ENCODE results near the gene SERGEF.

DNA sequence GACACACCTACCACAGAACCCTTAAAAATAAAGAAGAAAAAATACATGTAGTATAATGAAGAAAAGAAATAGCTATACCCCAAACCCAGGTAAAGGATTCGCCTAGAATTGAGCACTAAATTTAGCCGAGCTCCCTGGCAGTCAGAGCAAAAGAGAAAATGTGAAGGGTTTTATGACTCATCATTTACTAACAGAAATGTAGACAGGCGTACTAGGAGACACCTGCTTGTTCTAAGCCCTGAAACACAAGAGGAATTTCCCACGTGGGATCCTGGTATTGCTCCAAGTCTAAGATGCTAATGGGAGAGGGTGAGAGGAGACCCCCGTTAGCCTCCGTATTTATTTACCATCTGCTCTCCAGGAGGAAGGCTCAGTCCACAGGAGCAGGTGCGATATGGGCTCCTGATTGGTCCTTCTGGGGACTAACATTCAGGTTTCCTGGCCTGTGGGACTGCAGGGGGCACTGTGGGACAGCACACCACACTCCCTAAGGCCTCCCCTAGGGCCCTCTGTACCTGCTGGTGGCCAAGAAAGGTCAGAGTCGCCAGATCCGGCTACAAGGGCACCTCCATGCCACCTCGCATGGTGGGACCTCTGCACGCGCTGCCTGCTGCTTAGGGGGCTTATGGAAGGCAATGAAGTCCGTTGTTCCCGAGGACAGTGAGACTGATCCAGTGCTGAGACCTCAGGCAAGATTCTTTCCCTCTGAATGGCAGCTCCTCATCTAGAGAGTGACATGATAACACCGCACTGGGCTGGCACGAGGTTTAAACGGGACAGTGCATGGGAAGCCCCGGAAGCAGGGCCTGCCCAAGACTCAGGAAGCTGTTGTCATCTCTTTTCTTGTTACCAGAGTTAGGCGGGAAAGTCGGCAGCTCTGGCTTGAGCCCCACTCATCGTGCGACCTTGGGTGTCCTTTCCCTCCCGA is 252.5 kb downstream of the SERGEF start:
- TF ChIP-seq RAD21 (IDR thresholded peaks at IDR 0.05) = peak; percentile 97 to 99
- TF ChIP-seq, protein P1, sequence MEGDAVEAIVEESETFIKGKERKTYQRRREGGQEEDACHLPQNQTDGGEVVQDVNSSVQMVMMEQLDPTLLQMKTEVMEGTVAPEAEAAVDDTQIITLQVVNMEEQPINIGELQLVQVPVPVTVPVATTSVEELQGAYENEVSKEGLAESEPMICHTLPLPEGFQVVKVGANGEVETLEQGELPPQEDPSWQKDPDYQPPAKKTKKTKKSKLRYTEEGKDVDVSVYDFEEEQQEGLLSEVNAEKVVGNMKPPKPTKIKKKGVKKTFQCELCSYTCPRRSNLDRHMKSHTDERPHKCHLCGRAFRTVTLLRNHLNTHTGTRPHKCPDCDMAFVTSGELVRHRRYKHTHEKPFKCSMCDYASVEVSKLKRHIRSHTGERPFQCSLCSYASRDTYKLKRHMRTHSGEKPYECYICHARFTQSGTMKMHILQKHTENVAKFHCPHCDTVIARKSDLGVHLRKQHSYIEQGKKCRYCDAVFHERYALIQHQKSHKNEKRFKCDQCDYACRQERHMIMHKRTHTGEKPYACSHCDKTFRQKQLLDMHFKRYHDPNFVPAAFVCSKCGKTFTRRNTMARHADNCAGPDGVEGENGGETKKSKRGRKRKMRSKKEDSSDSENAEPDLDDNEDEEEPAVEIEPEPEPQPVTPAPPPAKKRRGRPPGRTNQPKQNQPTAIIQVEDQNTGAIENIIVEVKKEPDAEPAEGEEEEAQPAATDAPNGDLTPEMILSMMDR (IDR thresholded peaks at IDR 0.05; ENCODE audit: low read depth, low read length, missing input control) = peak; percentile 84
- TF ChIP-seq, protein P2, sequence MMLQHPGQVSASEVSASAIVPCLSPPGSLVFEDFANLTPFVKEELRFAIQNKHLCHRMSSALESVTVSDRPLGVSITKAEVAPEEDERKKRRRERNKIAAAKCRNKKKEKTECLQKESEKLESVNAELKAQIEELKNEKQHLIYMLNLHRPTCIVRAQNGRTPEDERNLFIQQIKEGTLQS (IDR thresholded peaks at IDR 0.05) = no peak
- TF ChIP-seq, protein P3, sequence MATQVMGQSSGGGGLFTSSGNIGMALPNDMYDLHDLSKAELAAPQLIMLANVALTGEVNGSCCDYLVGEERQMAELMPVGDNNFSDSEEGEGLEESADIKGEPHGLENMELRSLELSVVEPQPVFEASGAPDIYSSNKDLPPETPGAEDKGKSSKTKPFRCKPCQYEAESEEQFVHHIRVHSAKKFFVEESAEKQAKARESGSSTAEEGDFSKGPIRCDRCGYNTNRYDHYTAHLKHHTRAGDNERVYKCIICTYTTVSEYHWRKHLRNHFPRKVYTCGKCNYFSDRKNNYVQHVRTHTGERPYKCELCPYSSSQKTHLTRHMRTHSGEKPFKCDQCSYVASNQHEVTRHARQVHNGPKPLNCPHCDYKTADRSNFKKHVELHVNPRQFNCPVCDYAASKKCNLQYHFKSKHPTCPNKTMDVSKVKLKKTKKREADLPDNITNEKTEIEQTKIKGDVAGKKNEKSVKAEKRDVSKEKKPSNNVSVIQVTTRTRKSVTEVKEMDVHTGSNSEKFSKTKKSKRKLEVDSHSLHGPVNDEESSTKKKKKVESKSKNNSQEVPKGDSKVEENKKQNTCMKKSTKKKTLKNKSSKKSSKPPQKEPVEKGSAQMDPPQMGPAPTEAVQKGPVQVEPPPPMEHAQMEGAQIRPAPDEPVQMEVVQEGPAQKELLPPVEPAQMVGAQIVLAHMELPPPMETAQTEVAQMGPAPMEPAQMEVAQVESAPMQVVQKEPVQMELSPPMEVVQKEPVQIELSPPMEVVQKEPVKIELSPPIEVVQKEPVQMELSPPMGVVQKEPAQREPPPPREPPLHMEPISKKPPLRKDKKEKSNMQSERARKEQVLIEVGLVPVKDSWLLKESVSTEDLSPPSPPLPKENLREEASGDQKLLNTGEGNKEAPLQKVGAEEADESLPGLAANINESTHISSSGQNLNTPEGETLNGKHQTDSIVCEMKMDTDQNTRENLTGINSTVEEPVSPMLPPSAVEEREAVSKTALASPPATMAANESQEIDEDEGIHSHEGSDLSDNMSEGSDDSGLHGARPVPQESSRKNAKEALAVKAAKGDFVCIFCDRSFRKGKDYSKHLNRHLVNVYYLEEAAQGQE (IDR thresholded peaks at IDR 0.05) = no peak
- TF ChIP-seq RXRA (IDR thresholded peaks at IDR 0.05) = peak in 1 of 2 donors; percentile 21
- TF ChIP-seq JUND (IDR thresholded peaks at IDR 0.05) = no peak
